SKM-1 treated with dmso at 0.1 percent for 144 hours (cell line): ENCODE measurements around the gene MYH11.
A peak's percentile ranks its signal among the peaks of the same experiment; 100 is the strongest.
"Not testable (repeated sequence)": the region's sequence is repeated elsewhere in the genome, so short reads cannot be mapped to it uniquely, and the experiment has no call there.

Experiments
- DNase-seq: peaks from one replicate; lab custom pipeline; 2025; ENCODE audit not compliant: unreplicated experiment; lab: John Stamatoyannopoulos, UW

Gene MYH11

GRCh38 chr16:15686287-15686686 is 170.5 kb downstream of the MYH11 start:
- DNase-seq = no peak

GRCh38 chr16:15682105-15682570 is 174.7 kb downstream of the MYH11 start:
- peak; percentile 7 for DNase-seq

GRCh38 chr16:15677447-15677846 is 179.4 kb downstream of the MYH11 start:
- DNase-seq = no peak

DNA sequence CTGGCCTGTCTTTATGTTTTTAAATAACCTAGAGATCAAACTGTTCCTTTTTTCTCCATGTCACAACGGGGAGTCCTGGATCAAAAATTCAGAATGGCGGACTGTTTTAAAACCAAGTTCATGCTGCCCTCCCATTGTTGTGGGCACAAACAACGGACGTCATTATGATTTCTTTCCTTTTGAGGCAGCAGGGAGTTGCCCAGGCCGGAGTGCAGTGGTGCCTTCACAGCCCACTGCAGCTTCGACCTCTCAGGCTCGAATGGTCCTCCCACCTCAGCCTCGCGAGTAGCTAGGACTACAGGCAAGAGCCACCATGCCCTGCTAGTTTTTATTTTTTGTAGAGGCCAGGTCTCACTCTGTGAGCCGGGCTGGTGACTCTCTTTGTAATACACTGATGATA is 180.3 kb downstream of the MYH11 start:
- no peak for DNase-seq

DNA sequence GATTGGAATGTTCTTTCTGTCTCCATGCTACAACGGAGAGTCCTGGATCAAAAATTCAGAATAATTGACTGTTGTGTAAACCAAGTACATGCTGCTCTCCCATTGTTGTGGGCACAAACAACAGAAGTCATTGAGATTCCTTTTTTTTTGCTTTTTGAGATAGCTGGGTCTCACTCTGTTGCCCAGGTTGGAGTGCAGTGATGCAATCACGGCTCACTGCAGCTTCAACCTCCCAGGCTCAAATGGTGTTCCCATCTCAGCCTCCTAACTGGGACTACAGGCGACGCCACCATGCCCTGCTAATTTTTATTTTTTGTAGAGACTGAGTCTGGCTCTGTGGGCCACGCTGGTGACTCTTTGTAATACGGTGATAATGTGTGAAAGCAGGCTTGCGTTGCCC is 182.3 kb downstream of the MYH11 start:
- no peak for DNase-seq

- DNase-seq = peak; percentile 97
Measured at GRCh38 chr16:15672514-15673167, 184.2 kb downstream of the MYH11 start.

DNA sequence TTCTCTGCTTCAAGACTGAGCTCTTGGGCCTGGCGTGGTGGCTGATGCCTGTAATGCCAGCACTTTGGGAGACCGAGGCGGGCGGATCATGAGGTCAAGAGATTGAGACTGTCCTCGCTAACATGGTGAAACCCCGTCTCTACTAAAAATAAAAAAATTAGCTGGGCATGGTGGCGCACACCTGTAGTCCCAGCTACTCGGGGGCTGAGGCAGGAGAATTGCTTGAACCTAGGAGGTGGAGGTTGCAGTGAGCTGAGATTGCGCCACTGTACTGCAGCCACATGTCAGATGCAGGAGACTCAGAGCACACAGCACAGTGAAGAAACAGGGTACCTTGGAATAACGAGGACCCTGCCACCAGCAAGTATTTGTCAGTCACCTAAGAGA is 184.7 kb downstream of the MYH11 start:
- DNase-seq = not testable (repeated sequence)

GRCh38 chr16:15671530-15672117 is 185.2 kb downstream of the MYH11 start:
- no peak for DNase-seq

DNA sequence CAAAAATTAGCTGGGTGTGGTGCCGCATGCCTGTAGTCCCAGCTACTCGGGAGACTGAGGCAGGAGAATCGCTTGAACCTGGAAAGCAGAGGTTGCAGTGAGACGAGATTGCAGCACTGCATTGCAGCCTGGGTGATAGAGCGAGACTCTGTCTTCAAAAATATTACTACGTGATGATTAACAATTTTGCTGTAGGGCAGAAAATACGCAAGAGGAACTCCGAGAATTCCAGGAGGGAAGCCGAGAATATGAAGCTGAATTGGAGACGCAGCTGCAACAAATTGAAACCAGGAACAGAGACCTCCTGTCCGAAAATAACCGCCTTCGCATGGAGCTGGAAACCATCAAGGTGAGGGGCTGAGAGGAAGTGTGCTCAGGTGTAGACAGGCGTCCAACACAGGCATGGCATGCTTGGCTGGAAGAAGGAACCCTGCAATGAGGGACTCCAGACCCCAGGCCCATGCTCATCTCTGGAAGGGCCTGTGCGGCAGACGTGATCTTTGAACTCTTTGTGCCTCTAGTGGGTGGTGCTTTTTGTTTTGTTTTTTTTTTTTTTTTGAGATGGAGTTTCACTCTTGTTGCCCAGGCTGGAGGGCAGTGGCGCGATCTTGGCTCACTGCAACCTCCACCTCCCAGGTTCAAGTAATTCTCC is 189.6 kb downstream of the MYH11 start:
- no peak for DNase-seq

- DNase-seq = no peak
Measured at GRCh38 chr16:15665107-15665506, 191.7 kb downstream of the MYH11 start.

- DNase-seq = no peak
Measured at GRCh38 chr16:15660203-15660601, 196.6 kb downstream of the MYH11 start.

- no peak for DNase-seq
Measured at GRCh38 chr16:15658556-15658955, 198.3 kb downstream of the MYH11 start.

- DNase-seq = no peak
Measured at GRCh38 chr16:15658149-15658548, 198.7 kb downstream of the MYH11 start.

DNA sequence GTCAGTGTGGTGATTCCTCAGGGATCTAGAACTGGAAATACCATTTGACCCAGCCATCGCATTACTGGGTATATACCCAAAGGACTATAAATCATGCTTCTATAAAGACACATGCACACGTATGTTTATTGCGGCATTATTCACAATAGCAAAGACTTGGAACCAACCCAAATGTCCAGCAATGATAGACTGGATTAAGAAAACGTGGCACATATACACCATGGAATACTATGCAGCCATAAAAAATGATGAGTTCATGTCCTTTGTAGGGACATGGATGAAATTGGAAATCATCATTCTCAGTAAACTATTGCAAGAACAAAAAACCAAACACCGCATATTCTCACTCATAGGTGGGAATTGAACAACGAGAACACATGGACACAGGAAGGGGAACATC is 201.3 kb downstream of the MYH11 start:
- not testable (repeated sequence) for DNase-seq

- no peak for DNase-seq
Measured at GRCh38 chr16:15654591-15654990, 202.2 kb downstream of the MYH11 start.

DNA sequence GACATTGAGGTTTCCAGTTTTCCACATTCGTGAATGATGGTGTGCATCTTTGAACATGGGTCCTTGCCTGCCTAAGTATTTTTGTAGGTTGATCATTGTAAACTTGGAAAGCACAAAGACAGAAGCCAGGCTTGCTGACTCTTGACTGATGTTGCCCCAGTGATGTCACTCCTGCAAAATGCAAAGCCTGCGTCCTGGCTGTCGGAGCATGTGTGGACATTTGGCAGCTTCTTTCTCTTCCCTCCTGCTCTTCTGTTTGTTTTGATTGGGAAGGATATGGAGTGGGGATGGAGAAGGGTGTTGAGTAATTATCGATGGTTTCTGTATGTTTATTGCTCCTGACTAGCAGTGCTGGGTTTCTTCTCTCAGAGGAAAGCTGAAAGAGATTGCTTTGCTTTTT is 203.6 kb downstream of the MYH11 start:
- no peak for DNase-seq
